Neural progenitor cell (in vitro differentiated cells): ENCODE results near the gene CDH23. TPM values are rescaled to one million over a fixed set of nuclear protein-coding genes. Genes with fewer than 3 reads are reported as not detected.

ENCODE experiments used
- DNase-seq: peaks from one replicate; pipeline ENCODE4 v3.0.0-alpha.2; 2016; ENCODE audit warnings: low spot score
- H2AFZ ChIP-seq: fragments of 200-600 bp; sonication (generic); replicated peaks from 2 replicates; pipeline ENCODE4 v1.6.1; 2016; ENCODE audit warnings: antibody characterized with exemption
- H3F3A ChIP-seq: fragments of 200-600 bp; sonication (generic); 2 replicates; pipeline ENCODE4 v1.6.1; 2016; ENCODE audit warnings: antibody characterized with exemption, low read depth
- H3K27ac ChIP-seq: fragments of 200-600 bp; sonication (generic); 2 replicates; pipeline ENCODE4 v1.5.1; 2016; ENCODE audit warnings: mild to moderate bottlenecking
- H3K27me3 ChIP-seq: fragments of 200-600 bp; sonication (generic); 2 replicates; pipeline ENCODE4 v1.6.1; 2016; ENCODE audit warnings: mild to moderate bottlenecking, moderate library complexity
- H3K36me3 ChIP-seq: fragments of 200-600 bp; sonication (generic); 2 replicates; pipeline ENCODE4 v1.5.1; 2016
- H3K4me1 ChIP-seq: fragments of 200-600 bp; sonication (generic); 2 replicates; pipeline ENCODE4 v1.6.1; 2016; ENCODE audit warnings: mixed run types
- H3K4me2 ChIP-seq: fragments of 200-600 bp; sonication (generic); 2 replicates; pipeline ENCODE4 v1.6.1; 2016
- H3K4me3 ChIP-seq: fragments of 200-600 bp; sonication (generic); 2 replicates; pipeline ENCODE4 v1.5.1; 2016
- H3K79me2 ChIP-seq: fragments of 200-600 bp; sonication (generic); 2 replicates; pipeline ENCODE4 v1.6.1; 2016; ENCODE audit warnings: low read depth
- H3K9ac ChIP-seq: fragments of 200-600 bp; sonication (generic); 2 replicates; pipeline ENCODE4 v1.6.1; 2016
- H3K9me3 ChIP-seq: fragments of 200-600 bp; sonication (generic); 2 replicates; pipeline ENCODE4 v1.5.1; 2016; ENCODE audit warnings: low read depth
- H4K20me1 ChIP-seq: fragments of 200-600 bp; sonication (generic); 2 replicates; pipeline ENCODE4 v1.6.1; 2016; ENCODE audit warnings: low read depth
- H3K27ac Mint-ChIP-seq: 3 replicates; pipeline ENCODE4 v1.8.0; 2021; ENCODE audit warnings: mixed read lengths
- H3K27me3 Mint-ChIP-seq: 2 replicates; pipeline ENCODE4 v1.8.0; 2022; ENCODE audit warnings: low read depth, mild to moderate bottlenecking, inconsistent platforms, moderate library complexity, mixed read lengths; ENCODE audit not compliant: insufficient read depth
- H3K36me3 Mint-ChIP-seq: 3 replicates; pipeline ENCODE4 v1.8.0; 2021; ENCODE audit warnings: mixed read lengths
- H3K4me1 Mint-ChIP-seq: 3 replicates; pipeline ENCODE4 v1.8.0; 2021; ENCODE audit warnings: mixed read lengths
- H3K4me3 Mint-ChIP-seq: 3 replicates; pipeline ENCODE4 v1.8.0; 2021; ENCODE audit warnings: mild to moderate bottlenecking, moderate library complexity, mixed read lengths
- H3K9me3 Mint-ChIP-seq: 3 replicates; pipeline ENCODE4 v1.8.0; 2020; ENCODE audit warnings: mixed read lengths
- CTCF ChIP-seq: fragments of 200-600 bp; sonication (generic); IDR thresholded peaks from 2 replicates; pipeline ENCODE4 v1.5.1; 2017; ENCODE audit warnings: antibody characterized with exemption, mild to moderate bottlenecking
- EZH2 ChIP-seq: fragments of 200-600 bp; sonication (generic); IDR thresholded peaks from 2 replicates; pipeline ENCODE4 v1.6.1; 2017; ENCODE audit warnings: antibody characterized with exemption, mild to moderate bottlenecking, moderate library complexity
- EZH2phosphoT487 ChIP-seq: fragments of 200-600 bp; sonication (generic); IDR thresholded peaks from 2 replicates; pipeline ENCODE4 v1.6.1; 2017; ENCODE audit warnings: antibody characterized with exemption
- total RNA-seq: library from RNA; depleted of rRNA; stranded (reverse); fragments of >200 nt; gene quantifications from 2 replicates; pipeline ENCODE4 v1.2.3, GENCODE V29; 2015; ENCODE audit warnings: low replicate concordance

Gene CDH23
- total RNA-seq, 1 donor from 2014 or later: 5.9 TPM

GRCh38 chr10:71479831-71480230 is 83.1 kb downstream of the CDH23 start:
- no peak overlapping the region for H3K9ac ChIP-seq
- no peaks in the 10 kb centered on the region for H3K27me3 ChIP-seq
- H3K4me1 ChIP-seq: peaks cover 12% of the 10 kb centered on the region
- no peak overlapping the region for H3K27ac ChIP-seq
- H4K20me1 ChIP-seq: no peaks in the 10 kb centered on the region
- no peaks in the 10 kb centered on the region for H3K79me2 ChIP-seq
- H3K36me3 ChIP-seq: no peaks in the 10 kb centered on the region
- no peak overlapping the region for H3K4me3 Mint-ChIP-seq
- no peaks in the 10 kb centered on the region for H3K9me3 ChIP-seq
- no peak for DNase-seq
- peaks cover 12% of the 10 kb centered on the region for H3K4me1 Mint-ChIP-seq
- no peak overlapping the region for H3K4me2 ChIP-seq
- H3F3A ChIP-seq: no peaks in the 10 kb centered on the region
- H3K27ac Mint-ChIP-seq: no peak overlapping the region
- no peak overlapping the region for H3K4me3 ChIP-seq
- no peak for TF ChIP-seq CTCF
- TF ChIP-seq EZH2: no peak
- no peak for TF ChIP-seq EZH2phosphoT487
- no peak overlapping the region for H2AFZ ChIP-seq
- peaks cover 13% of the 10 kb centered on the region for H3K27me3 Mint-ChIP-seq
- no peaks in the 10 kb centered on the region for H3K36me3 Mint-ChIP-seq
- H3K9me3 Mint-ChIP-seq: no peaks in the 10 kb centered on the region

DNA sequence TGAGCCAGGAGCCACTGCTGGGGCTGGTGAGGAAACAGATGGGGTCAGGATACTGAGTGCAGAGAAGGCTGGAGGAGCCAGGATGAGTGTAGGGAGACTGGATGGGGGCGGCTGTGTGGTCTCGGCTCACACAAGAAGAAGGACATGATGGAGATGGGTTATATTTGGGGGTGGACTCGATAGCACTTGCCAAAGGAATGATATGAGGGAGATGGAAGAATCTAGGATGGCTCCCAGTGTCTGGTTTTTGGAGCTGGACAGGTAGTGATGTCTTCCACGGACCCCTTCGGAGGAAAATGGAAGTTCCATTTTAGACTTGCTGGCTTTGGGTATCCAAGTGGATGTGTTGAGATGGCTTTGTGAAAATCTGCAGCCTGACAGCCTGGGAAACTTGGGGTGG is 83.9 kb downstream of the CDH23 start:
- Histone ChIP-seq H3K27me3 (no peaks in the 10 kb centered on the region), H3K4me1 (peaks cover 4% of the 10 kb centered on the region), H3F3A (no peaks in the 10 kb centered on the region), H3K36me3 (no peaks in the 10 kb centered on the region), H3K9me3 (no peaks in the 10 kb centered on the region), H3K4me3 (no peak overlapping the region), H3K4me2 (no peak overlapping the region), H3K79me2 (no peaks in the 10 kb centered on the region), H2AFZ (no peak overlapping the region), H3K9ac (no peak overlapping the region), H3K27ac (no peak overlapping the region), H4K20me1 (no peaks in the 10 kb centered on the region)
- no peaks in the 10 kb centered on the region for H3K9me3 Mint-ChIP-seq
- no peak overlapping the region for H3K27ac Mint-ChIP-seq
- H3K4me1 Mint-ChIP-seq: peaks cover 4% of the 10 kb centered on the region
- H3K4me3 Mint-ChIP-seq: no peak overlapping the region
- TF ChIP-seq EZH2: no peak
- DNase-seq: no peak
- no peaks in the 10 kb centered on the region for H3K36me3 Mint-ChIP-seq
- peaks cover 14% of the 10 kb centered on the region for H3K27me3 Mint-ChIP-seq

DNA sequence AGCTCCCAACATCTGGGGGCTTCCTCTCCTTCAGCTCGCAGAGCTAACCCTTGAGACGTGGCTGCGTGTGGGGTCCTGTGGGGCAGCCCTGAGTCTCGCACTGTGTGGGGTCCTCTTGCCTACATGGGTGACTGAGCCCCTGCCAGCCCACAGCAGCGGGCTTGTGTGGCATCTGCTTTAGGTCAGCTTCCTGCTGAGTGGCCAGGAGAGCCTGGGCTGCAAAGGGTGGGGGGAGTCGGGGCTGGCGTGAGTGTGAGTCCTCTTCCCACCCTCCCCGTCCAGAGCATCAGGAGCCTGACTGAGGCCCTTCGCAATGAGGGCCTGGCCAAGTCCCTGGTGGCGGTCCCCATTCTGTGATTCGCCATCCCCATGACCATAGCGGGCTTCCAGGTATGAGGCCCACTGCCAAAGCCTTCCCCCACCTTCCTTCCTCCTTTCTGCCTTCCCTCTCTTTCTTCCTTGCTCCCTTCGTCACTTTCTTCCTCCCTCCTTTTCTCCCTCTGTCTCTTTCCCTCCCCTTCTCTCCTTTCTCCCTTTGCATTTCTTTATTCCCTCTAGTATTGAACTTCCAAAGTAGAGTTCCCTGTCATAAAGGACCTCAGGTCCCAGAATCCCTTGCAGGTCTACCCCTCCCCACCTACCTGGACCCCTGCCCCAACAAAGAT is 85.2 kb downstream of the CDH23 start:
- Histone ChIP-seq H3K27me3 (no peaks in the 10 kb centered on the region), H3K9ac (no peak overlapping the region), H3F3A (no peaks in the 10 kb centered on the region), H3K79me2 (no peaks in the 10 kb centered on the region), H3K4me1 (no peaks in the 10 kb centered on the region), H3K4me2 (no peak overlapping the region), H3K27ac (no peak overlapping the region), H3K36me3 (no peaks in the 10 kb centered on the region), H3K9me3 (no peaks in the 10 kb centered on the region), H2AFZ (no peak overlapping the region), H3K4me3 (no peak overlapping the region), H4K20me1 (no peaks in the 10 kb centered on the region)
- H3K9me3 Mint-ChIP-seq: no peaks in the 10 kb centered on the region
- no peak for DNase-seq
- no peak overlapping the region for H3K27ac Mint-ChIP-seq
- H3K4me1 Mint-ChIP-seq: peaks cover 10% of the 10 kb centered on the region
- no peaks in the 10 kb centered on the region for H3K36me3 Mint-ChIP-seq
- TF ChIP-seq EZH2: no peak
- TF ChIP-seq CTCF: no peak
- H3K4me3 Mint-ChIP-seq: no peak overlapping the region
- H3K27me3 Mint-ChIP-seq: peaks cover 17% of the 10 kb centered on the region

- H3K4me1 ChIP-seq: no peaks in the 10 kb centered on the region
- peaks cover 14% of the 10 kb centered on the region for H3K27me3 Mint-ChIP-seq
- no peaks in the 10 kb centered on the region for H3K27me3 ChIP-seq
- H3F3A ChIP-seq: no peaks in the 10 kb centered on the region
- H3K9me3 Mint-ChIP-seq: no peaks in the 10 kb centered on the region
- H3K36me3 Mint-ChIP-seq: no peaks in the 10 kb centered on the region
- no peaks in the 10 kb centered on the region for H3K9me3 ChIP-seq
- H2AFZ ChIP-seq: no peak overlapping the region
- H4K20me1 ChIP-seq: no peaks in the 10 kb centered on the region
- no peaks in the 10 kb centered on the region for H3K36me3 ChIP-seq
- no peak overlapping the region for H3K4me3 Mint-ChIP-seq
- H3K4me2 ChIP-seq: no peak overlapping the region
- no peaks in the 10 kb centered on the region for H3K79me2 ChIP-seq
- H3K4me1 Mint-ChIP-seq: peaks cover 12% of the 10 kb centered on the region
- H3K9ac ChIP-seq: no peak overlapping the region
- H3K27ac Mint-ChIP-seq: no peak overlapping the region
- TF ChIP-seq EZH2 (no peak), EZH2phosphoT487 (no peak), CTCF (no peak)
- no peak overlapping the region for H3K4me3 ChIP-seq
- no peak for DNase-seq
- no peak overlapping the region for H3K27ac ChIP-seq
These were observed 85.9 kb downstream of the CDH23 start for GRCh38 chr10:71482620-71483019.
